ENCODE results near the gene MAP4K4.

DNA sequence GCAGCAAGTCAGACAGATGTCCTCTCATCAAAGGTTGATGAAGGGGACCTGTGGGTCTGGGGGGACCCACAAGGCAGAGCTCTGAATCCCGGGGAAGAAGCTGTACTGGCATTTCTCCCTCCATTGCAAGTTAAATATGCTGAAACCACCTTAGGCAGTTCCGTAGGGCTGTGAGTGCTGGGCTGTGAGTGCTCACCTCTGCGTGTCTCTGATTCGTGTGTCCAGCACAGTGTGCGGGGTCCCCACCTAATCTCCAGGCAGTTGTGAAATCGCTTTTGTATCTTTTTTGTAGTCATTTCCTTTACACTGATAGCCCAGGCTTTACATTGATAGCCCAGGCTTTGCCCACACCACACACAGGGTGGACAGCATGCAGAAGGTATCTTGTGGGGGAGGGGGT, 80.6 kb downstream of the MAP4K4 start:
- no peak for TF ChIP-seq CTCF (IDR thresholded peaks at IDR 0.05 in 4 of 5, conservative IDR thresholded peaks at IDR 0.05 in 1 of 5)
- TF ChIP-seq POLR2A (IDR thresholded peaks at IDR 0.05): no peak
